Activated B cell treated with CpG ODN at 0.5 μM for 24 hours (primary cell): ENCODE data around the gene RBKS. TPM values are rescaled to one million over a fixed set of nuclear protein-coding genes. Genes with fewer than 3 reads are reported as not detected.
"Not testable (repeated sequence)": the region's sequence is repeated elsewhere in the genome, so short reads cannot be mapped to it uniquely, and the experiment has no call there.

ENCODE experiments used
- ATAC-seq: fragments of 200-7000 bp; cut with Tn5 transposase; one replicate; pipeline ENCODE4 v1.10.0; 2021; ENCODE audit warnings: low read depth, mild to moderate bottlenecking, moderate library complexity
- CTCF ChIA-PET: fragments of 350-600 bp; sonication (Branson Sonifier 250); formaldehyde crosslinking; loops from one replicate; lab custom pipeline; 2021; ENCODE audit warnings: antibody characterized with exemption; lab: Charles Lee
- POLR2A ChIA-PET: fragments of 350-600 bp; sonication (Branson Sonifier 250); formaldehyde crosslinking; loops from one replicate; lab custom pipeline; 2021; ENCODE audit warnings: antibody characterized with exemption; lab: Charles Lee
- DNase-seq: peaks from one replicate; pipeline ENCODE4 v3.0.0; 2022
- H3K27ac Mint-ChIP-seq: one replicate; pipeline ENCODE4 v1.8.0; 2020; ENCODE audit warnings: mixed read lengths
- H3K27me3 Mint-ChIP-seq: one replicate; pipeline ENCODE4 v1.8.0; 2021; ENCODE audit warnings: mixed read lengths
- H3K36me3 Mint-ChIP-seq: one replicate; pipeline ENCODE4 v1.8.0; 2021; ENCODE audit warnings: low read depth, mixed read lengths
- H3K4me1 Mint-ChIP-seq: one replicate; pipeline ENCODE4 v1.8.0; 2021; ENCODE audit warnings: mixed read lengths
- H3K4me3 Mint-ChIP-seq: one replicate; pipeline ENCODE4 v1.8.0; 2020; ENCODE audit warnings: mild to moderate bottlenecking, mixed read lengths
- H3K9me3 Mint-ChIP-seq: one replicate; pipeline ENCODE4 v1.8.0; 2020; ENCODE audit warnings: mixed read lengths
- CTCF ChIP-seq: fragments of 200-600 bp; IDR thresholded peaks from one replicate; pipeline ENCODE4 v1.8.0; 2022; ENCODE audit warnings: antibody characterized with exemption, mild to moderate bottlenecking
- intact Hi-C: fragments of 100-400 bp; cut with micrococcal nuclease; formaldehyde crosslinking; loops from one replicate; pipeline ENCODE4 v1.15.1; 2024
- total RNA-seq: library from RNA; stranded (reverse); gene quantifications from 2 replicates; pipeline ENCODE4 v1.2.3, GENCODE V29; 2022

The RBKS gene
- total RNA-seq, 1 donor from 2014 or later = 3.1 TPM

- TF ChIP-seq CTCF = no peak
- intact Hi-C loops = no loop called here
- POLR2A ChIA-PET = no interaction called here
- ATAC-seq (no peak), DNase-seq (no peak)
- no peak overlapping the region for H3K27ac Mint-ChIP-seq
- no peak overlapping the region for H3K4me3 Mint-ChIP-seq
- CTCF ChIA-PET = no interaction called here
- peaks cover 3% of the 10 kb centered on the region for H3K9me3 Mint-ChIP-seq
- H3K4me1 Mint-ChIP-seq = no peaks in the 10 kb centered on the region
- peaks cover 17% of the 10 kb centered on the region for H3K27me3 Mint-ChIP-seq
- H3K36me3 Mint-ChIP-seq = no peaks in the 10 kb centered on the region
Observed at GRCh38 chr2:27746325-27746724, 143.9 kb downstream of the RBKS start.

- H3K4me3 Mint-ChIP-seq, DNase-seq, CTCF ChIA-PET, ATAC-seq, H3K4me1 Mint-ChIP-seq, H3K9me3 Mint-ChIP-seq, H3K27ac Mint-ChIP-seq, H3K36me3 Mint-ChIP-seq, POLR2A ChIA-PET, intact Hi-C loops: not testable (repeated sequence)
- H3K27me3 Mint-ChIP-seq = peaks cover 19% of the 10 kb centered on the region
Observed at GRCh38 chr2:27745494-27745893, 144.7 kb downstream of the RBKS start.

GRCh38 chr2:27742571-27742970 lies 147.6 kb downstream of the RBKS start:
- no peaks in the 10 kb centered on the region for H3K4me1 Mint-ChIP-seq
- TF ChIP-seq CTCF = no peak
- CTCF ChIA-PET = no interaction called here
- intact Hi-C loops = no loop called here
- no peaks in the 10 kb centered on the region for H3K36me3 Mint-ChIP-seq
- H3K27ac Mint-ChIP-seq = no peak overlapping the region
- DNase-seq (no peak), ATAC-seq (no peak)
- no peak overlapping the region for H3K4me3 Mint-ChIP-seq
- peaks cover 6% of the 10 kb centered on the region for H3K9me3 Mint-ChIP-seq
- H3K27me3 Mint-ChIP-seq = peaks cover 16% of the 10 kb centered on the region
- POLR2A ChIA-PET = no interaction called here

GRCh38 chr2:27741673-27742072 lies 148.5 kb downstream of the RBKS start:
- ATAC-seq (no peak), DNase-seq (no peak)
- H3K9me3 Mint-ChIP-seq = peaks cover 6% of the 10 kb centered on the region
- intact Hi-C loops = no loop called here
- no peak overlapping the region for H3K27ac Mint-ChIP-seq
- H3K36me3 Mint-ChIP-seq = no peaks in the 10 kb centered on the region
- H3K27me3 Mint-ChIP-seq = peaks cover 16% of the 10 kb centered on the region
- no peak overlapping the region for H3K4me3 Mint-ChIP-seq
- TF ChIP-seq CTCF = no peak
- POLR2A ChIA-PET = no interaction called here
- CTCF ChIA-PET = no interaction called here
- H3K4me1 Mint-ChIP-seq = no peaks in the 10 kb centered on the region

- POLR2A ChIA-PET = no interaction called here
- Mint-ChIP-seq H3K9me3 (peaks cover 3% of the 10 kb centered on the region), H3K27me3 (peaks cover 11% of the 10 kb centered on the region), H3K4me3 (no peak overlapping the region), H3K36me3 (no peaks in the 10 kb centered on the region), H3K4me1 (peaks cover 3% of the 10 kb centered on the region), H3K27ac (no peak overlapping the region)
- CTCF ChIA-PET = no interaction called here
- intact Hi-C loops = no loop called here
- ATAC-seq (no peak), DNase-seq (no peak)
- TF ChIP-seq CTCF = no peak
Observed at GRCh38 chr2:27739058-27739373, 151.2 kb downstream of the RBKS start.

- ChIA-PET POLR2A (no interaction called here), CTCF (no interaction called here)
- Mint-ChIP-seq H3K27me3 (peaks cover 11% of the 10 kb centered on the region), H3K4me1 (peaks cover 3% of the 10 kb centered on the region), H3K9me3 (peaks cover 3% of the 10 kb centered on the region), H3K4me3 (no peak overlapping the region), H3K27ac (no peak overlapping the region), H3K36me3 (no peaks in the 10 kb centered on the region)
- intact Hi-C loops = no loop called here
- TF ChIP-seq CTCF = no peak
- DNase-seq = no peak
- ATAC-seq = no peak
Observed at GRCh38 chr2:27738349-27739057, 151.7 kb downstream of the RBKS start.
